ENCODE results near the gene SLC35F1.

The SLC35F1 gene

GRCh38 chr6:118148561-118148960, 241.5 kb downstream of the SLC35F1 start (continued):
- TF ChIP-seq CSRNP3 (CRISPR knock-in tag; IDR thresholded peaks at IDR 0.05) (no peak), ZFP30 (CRISPR knock-in tag; IDR thresholded peaks at IDR 0.05) (no peak), ZC3H10 (CRISPR knock-in tag; IDR thresholded peaks at IDR 0.05) (no peak), TOX (CRISPR knock-in tag; IDR thresholded peaks at IDR 0.05; ENCODE audit: borderline replicate concordance) (no peak)

GRCh38 chr6:118152524-118152923, 245.5 kb downstream of the SLC35F1 start:
- ATAC-seq, result no peak
- TF ChIP-seq BACH2 (CRISPR knock-in tag; IDR thresholded peaks at IDR 0.05; ENCODE audit: borderline replicate concordance), result no peak
- TF ChIP-seq ISL1 (CRISPR knock-in tag; IDR thresholded peaks at IDR 0.05), result no peak
- TF ChIP-seq TSHZ2 (CRISPR knock-in tag; IDR thresholded peaks at IDR 0.05), result no peak
- no peak for TF ChIP-seq OSR1 (CRISPR knock-in tag; IDR thresholded peaks at IDR 0.05)

GRCh38 chr6:118161343-118161742, 254.3 kb downstream of the SLC35F1 start:
- ATAC-seq, result no peak
- TF ChIP-seq ZNF70 (CRISPR knock-in tag; IDR thresholded peaks at IDR 0.05), result no peak
- no peak for TF ChIP-seq TOX (CRISPR knock-in tag; IDR thresholded peaks at IDR 0.05; ENCODE audit: borderline replicate concordance)
- TF ChIP-seq OSR1 (CRISPR knock-in tag; IDR thresholded peaks at IDR 0.05), result no peak

GRCh38 chr6:118163542-118163941, 256.5 kb downstream of the SLC35F1 start:
- no peak for ATAC-seq
- TF ChIP-seq ZNF565 (CRISPR knock-in tag; conservative IDR thresholded peaks at IDR 0.05; ENCODE audit: low read depth) (no peak), RARB (CRISPR knock-in tag; IDR thresholded peaks at IDR 0.05) (no peak), TCF4 (CRISPR knock-in tag; IDR thresholded peaks at IDR 0.05; ENCODE audit: borderline replicate concordance) (no peak), SNAI2 (CRISPR knock-in tag; IDR thresholded peaks at IDR 0.05) (no peak), GLIS3 (CRISPR knock-in tag; IDR thresholded peaks at IDR 0.05) (no peak), POU6F1 (CRISPR knock-in tag; IDR thresholded peaks at IDR 0.05; ENCODE audit: borderline replicate concordance, low read depth) (no peak), CSDC2 (CRISPR knock-in tag; IDR thresholded peaks at IDR 0.05) (no peak), ZNF70 (CRISPR knock-in tag; IDR thresholded peaks at IDR 0.05) (no peak), ARNTL (CRISPR knock-in tag; IDR thresholded peaks at IDR 0.05; ENCODE audit: borderline replicate concordance, low read depth) (no peak), CREB5 (CRISPR knock-in tag; IDR thresholded peaks at IDR 0.05; ENCODE audit: low read depth) (no peak), ZNF8 (CRISPR knock-in tag; IDR thresholded peaks at IDR 0.05) (no peak), BACH2 (CRISPR knock-in tag; IDR thresholded peaks at IDR 0.05; ENCODE audit: borderline replicate concordance) (no peak), TOX (CRISPR knock-in tag; IDR thresholded peaks at IDR 0.05; ENCODE audit: borderline replicate concordance) (no peak), ZFP30 (CRISPR knock-in tag; IDR thresholded peaks at IDR 0.05) (no peak), ZFP3 (CRISPR knock-in tag; IDR thresholded peaks at IDR 0.05) (no peak), PATZ1 (CRISPR knock-in tag; IDR thresholded peaks at IDR 0.05; ENCODE audit: borderline replicate concordance) (no peak), ESRRG (CRISPR knock-in tag; IDR thresholded peaks at IDR 0.05) (no peak), CSRNP3 (CRISPR knock-in tag; IDR thresholded peaks at IDR 0.05) (no peak), ZC3H10 (CRISPR knock-in tag; IDR thresholded peaks at IDR 0.05) (no peak), TSHZ2 (CRISPR knock-in tag; IDR thresholded peaks at IDR 0.05) (no peak)
